Fibroblast of lung (primary cell): Measurements from ENCODE around the gene KRTAP5-3. TPM values are rescaled to one million over a fixed set of nuclear protein-coding genes. Genes with fewer than 3 reads are reported as not detected.

Experiments
- DNase-seq, 2 donors: peaks; one replicate each; pipeline versions ENCODE4 v3.0.0 to v3.0.0-alpha.2; 2010; ENCODE audit warnings: low read depth in 2 of 2
- H2AFZ ChIP-seq: 2 replicates; pipeline ENCODE4 v1.5.1; 2012; ENCODE audit warnings: low read length, control low read depth, inconsistent platforms
- H3K27ac ChIP-seq: 2 replicates; pipeline ENCODE4 v1.5.1; 2011; ENCODE audit warnings: low read length, control low read depth; ENCODE audit not compliant: insufficient read depth
- H3K27me3 ChIP-seq: 2 replicates; pipeline ENCODE4 v1.5.1; 2011; ENCODE audit warnings: mild to moderate bottlenecking, low read length; ENCODE audit not compliant: control insufficient read depth, insufficient read depth
- H3K36me3 ChIP-seq: 2 replicates; pipeline ENCODE4 v1.5.1; 2011; ENCODE audit warnings: low read length; ENCODE audit not compliant: control insufficient read depth, insufficient read depth
- H3K4me1 ChIP-seq: 2 replicates; pipeline ENCODE4 v1.5.1; 2011; ENCODE audit warnings: low read length; ENCODE audit not compliant: control insufficient read depth, insufficient read depth; ENCODE audit errors: extremely low read depth
- H3K4me2 ChIP-seq: 2 replicates; pipeline ENCODE4 v1.5.1; 2011; ENCODE audit warnings: low read length, control low read depth; ENCODE audit not compliant: insufficient read depth; ENCODE audit errors: extremely low read depth
- H3K4me3 ChIP-seq, 4 experiments: fragments of 200-600 bp in 1 of 4; sonication (generic) in 1 of 4; replicated peaks in 1 of 4; 2 replicates each; pipeline ENCODE4 v1.5.1; 2011 to 2016; ENCODE audit warnings: low read length in 4 of 4, low read depth in 3 of 4, mild to moderate bottlenecking in 3 of 4, control low read depth in 2 of 4, inconsistent platforms in 1 of 4, mixed read lengths in 1 of 4; ENCODE audit not compliant: insufficient read depth in 1 of 4; ENCODE audit errors: control extremely low read depth in 1 of 4
- H3K79me2 ChIP-seq: 2 replicates; pipeline ENCODE4 v1.5.1; 2012; ENCODE audit warnings: mild to moderate bottlenecking, low read length, inconsistent platforms; ENCODE audit not compliant: control insufficient read depth, insufficient read depth
- H3K9ac ChIP-seq: 2 replicates; pipeline ENCODE4 v1.5.1; 2011; ENCODE audit warnings: mild to moderate bottlenecking, low read length, control low read depth; ENCODE audit not compliant: insufficient read depth
- H3K9me3 ChIP-seq: 2 replicates; pipeline ENCODE4 v1.5.1; 2012; ENCODE audit warnings: low read depth, low read length; ENCODE audit not compliant: control insufficient read depth, insufficient read depth
- H4K20me1 ChIP-seq: 2 replicates; pipeline ENCODE4 v1.5.1; 2011; ENCODE audit warnings: low read length; ENCODE audit not compliant: control insufficient read depth, insufficient read depth; ENCODE audit errors: extremely low read depth
- EZH2 ChIP-seq: IDR thresholded peaks from 2 replicates; pipeline ENCODE4 v1.5.1; 2012; ENCODE audit warnings: low read length, control low read depth, mild to moderate bottlenecking; ENCODE audit errors: missing control alignments
- polyA plus RNA-seq, 2 donors: library from polyadenylated mRNA; depleted of rRNA in 1 of 2; stranded (reverse) in 1 of 2; unstranded in 1 of 2; fragments of >200 nt; gene quantifications; 2 replicates each; pipeline ENCODE4 v1.2.1, GENCODE V29; 2011 to 2012; ENCODE audit warnings: missing spikeins in 1 of 2
- total RNA-seq: library from RNA; depleted of rRNA; stranded (reverse); fragments of >200 nt; gene quantifications from 2 replicates; pipeline ENCODE4 v1.2.1, GENCODE V29; 2014
- TF ChIP-seq, protein P1 (sequence below), 2 donors: IDR thresholded peaks in 1 of 2; conservative IDR thresholded peaks in 1 of 2; 1 replicate in 1 of 2; 2 replicates in 1 of 2; pipeline ENCODE4 v1.5.1; 2011 to 2012; ENCODE audit warnings: low read length in 2 of 2, control low read depth in 1 of 2, inconsistent platforms in 1 of 2, low read depth in 1 of 2, mild to moderate bottlenecking in 1 of 2

KRTAP5-3 gene
- total and polyA plus RNA-seq, 2 donors (not counting 1 experiment from before 2014, with no cell fraction given) = not detected

DNA sequence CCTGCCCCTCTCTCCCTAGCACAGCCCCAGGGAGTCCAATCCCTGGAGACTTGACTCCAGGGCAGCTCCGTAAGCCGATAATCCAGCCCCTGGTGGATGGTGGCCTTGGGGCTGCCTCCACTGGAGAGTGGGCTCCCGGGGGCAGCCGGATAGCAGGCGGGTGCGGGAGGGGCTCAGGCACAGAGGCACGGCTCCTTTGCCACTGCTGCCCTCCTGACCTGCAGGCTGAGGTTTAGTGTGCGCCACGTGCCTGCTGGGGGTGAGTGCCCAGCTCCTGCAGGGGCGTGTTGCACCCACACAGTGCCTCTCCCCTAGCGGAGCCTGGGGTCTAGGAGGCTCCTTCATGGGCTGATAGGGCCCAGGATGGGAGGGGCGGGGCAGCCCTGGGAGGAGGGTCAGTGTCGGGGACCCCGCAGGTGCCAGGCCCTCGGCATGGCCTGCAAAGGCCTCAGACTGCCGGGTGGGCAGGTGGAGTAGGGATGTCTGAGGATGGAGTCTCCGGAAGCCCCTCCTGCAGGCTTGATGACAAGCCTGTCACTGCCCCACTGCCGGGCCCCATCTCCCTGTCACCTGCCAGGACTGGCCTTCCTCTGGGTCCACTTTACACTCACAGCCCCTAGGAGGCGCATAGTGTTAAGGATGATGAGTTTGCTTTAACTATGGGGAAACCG is 41.7 kb downstream of the KRTAP5-3 start:
- Histone ChIP-seq H3K79me2 (no peaks in the 10 kb centered on the region), H3K9ac (no peak overlapping the region), H3K9me3 (no peaks in the 10 kb centered on the region), H3K4me3 (no peak overlapping the region), H3K27me3 (peaks cover 12% of the 10 kb centered on the region), H3K27ac (no peak overlapping the region), H2AFZ (no peak overlapping the region), H3K4me2 (no peak overlapping the region), H3K36me3 (no peaks in the 10 kb centered on the region), H4K20me1 (no peaks in the 10 kb centered on the region), H3K4me1 (no peaks in the 10 kb centered on the region)
- no peak for DNase-seq
- TF ChIP-seq, protein P1, sequence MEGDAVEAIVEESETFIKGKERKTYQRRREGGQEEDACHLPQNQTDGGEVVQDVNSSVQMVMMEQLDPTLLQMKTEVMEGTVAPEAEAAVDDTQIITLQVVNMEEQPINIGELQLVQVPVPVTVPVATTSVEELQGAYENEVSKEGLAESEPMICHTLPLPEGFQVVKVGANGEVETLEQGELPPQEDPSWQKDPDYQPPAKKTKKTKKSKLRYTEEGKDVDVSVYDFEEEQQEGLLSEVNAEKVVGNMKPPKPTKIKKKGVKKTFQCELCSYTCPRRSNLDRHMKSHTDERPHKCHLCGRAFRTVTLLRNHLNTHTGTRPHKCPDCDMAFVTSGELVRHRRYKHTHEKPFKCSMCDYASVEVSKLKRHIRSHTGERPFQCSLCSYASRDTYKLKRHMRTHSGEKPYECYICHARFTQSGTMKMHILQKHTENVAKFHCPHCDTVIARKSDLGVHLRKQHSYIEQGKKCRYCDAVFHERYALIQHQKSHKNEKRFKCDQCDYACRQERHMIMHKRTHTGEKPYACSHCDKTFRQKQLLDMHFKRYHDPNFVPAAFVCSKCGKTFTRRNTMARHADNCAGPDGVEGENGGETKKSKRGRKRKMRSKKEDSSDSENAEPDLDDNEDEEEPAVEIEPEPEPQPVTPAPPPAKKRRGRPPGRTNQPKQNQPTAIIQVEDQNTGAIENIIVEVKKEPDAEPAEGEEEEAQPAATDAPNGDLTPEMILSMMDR (conservative IDR thresholded peaks at IDR 0.05 in 1 of 2, IDR thresholded peaks at IDR 0.05 in 1 of 2; ENCODE audit: low read depth in 1 of 2, low read length in 2 of 2) = peak in 1 of 2 donors; percentile 7
- no peak for TF ChIP-seq EZH2

DNA sequence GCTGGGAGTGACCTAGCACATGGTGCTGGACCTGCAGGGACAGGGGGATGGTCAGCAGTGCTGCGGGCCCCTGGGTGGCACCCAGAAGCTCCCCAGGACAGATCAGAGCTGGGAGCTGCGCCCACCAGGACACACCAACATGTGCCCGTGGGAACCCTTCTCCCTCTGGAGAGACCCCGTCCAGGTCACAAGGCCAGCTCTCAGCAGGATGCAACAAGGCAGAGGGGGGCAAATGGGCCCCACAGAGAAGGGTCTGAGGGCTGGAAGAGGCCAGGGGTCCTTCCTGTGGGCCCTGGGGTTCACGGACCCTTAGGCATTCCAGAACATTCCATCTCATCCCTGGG is 42.4 kb downstream of the KRTAP5-3 start:
- Histone ChIP-seq H3K27me3 (peaks cover 7% of the 10 kb centered on the region), H3K4me1 (no peaks in the 10 kb centered on the region), H3K79me2 (no peaks in the 10 kb centered on the region), H3K9me3 (no peaks in the 10 kb centered on the region), H3K4me3 (no peak overlapping the region), H3K4me2 (no peak overlapping the region), H3K36me3 (no peaks in the 10 kb centered on the region), H3K9ac (no peak overlapping the region), H4K20me1 (no peaks in the 10 kb centered on the region), H3K27ac (no peak overlapping the region), H2AFZ (no peak overlapping the region)
- DNase-seq = no peak
- TF ChIP-seq EZH2 = no peak
- TF ChIP-seq, protein P1 (conservative IDR thresholded peaks at IDR 0.05 in 1 of 2, IDR thresholded peaks at IDR 0.05 in 1 of 2; ENCODE audit: low read depth in 1 of 2, low read length in 2 of 2) = no peak

DNA sequence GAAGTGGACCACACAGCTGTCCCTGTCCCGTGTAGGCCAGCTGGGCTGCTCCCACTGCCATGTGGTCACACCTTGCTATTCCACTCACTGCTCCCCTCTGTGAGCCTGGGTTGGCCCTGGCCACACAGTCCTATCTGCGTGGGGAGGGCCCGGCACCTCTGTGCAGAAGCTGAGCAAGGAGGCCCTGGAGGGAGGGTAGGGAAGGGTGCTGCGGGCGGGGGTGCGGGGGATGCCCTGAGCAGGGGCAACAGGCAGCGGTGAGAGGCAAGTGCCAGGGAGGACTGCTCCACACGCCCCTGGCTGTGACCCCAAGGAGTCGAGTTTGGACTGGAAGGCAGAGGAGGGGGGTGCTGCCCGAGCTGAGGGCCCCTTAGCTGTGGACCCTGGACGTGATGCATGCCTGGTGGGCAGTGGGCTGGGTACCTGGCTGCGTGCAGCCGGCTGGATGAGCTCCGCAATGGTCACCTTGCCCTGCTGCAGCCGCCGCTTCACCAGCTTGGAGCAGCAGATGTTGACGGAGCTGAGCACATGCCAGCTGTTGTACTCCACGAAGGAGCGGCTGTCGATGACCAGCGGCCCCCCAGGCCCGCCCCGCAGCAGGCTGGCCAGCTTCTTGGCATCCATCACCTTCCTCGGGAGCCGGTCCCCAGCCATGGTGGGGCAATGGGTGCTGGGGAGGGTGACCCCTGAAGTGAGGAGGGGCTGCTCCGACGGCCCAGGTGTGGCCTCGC is 42.9 kb downstream of the KRTAP5-3 start:
- Histone ChIP-seq H2AFZ (no peak overlapping the region), H3K4me3 (no peak overlapping the region), H3K9ac (no peak overlapping the region), H3K4me1 (no peaks in the 10 kb centered on the region), H4K20me1 (no peaks in the 10 kb centered on the region), H3K27ac (no peak overlapping the region), H3K9me3 (no peaks in the 10 kb centered on the region), H3K79me2 (no peaks in the 10 kb centered on the region), H3K36me3 (no peaks in the 10 kb centered on the region), H3K4me2 (no peak overlapping the region), H3K27me3 (peaks cover 3% of the 10 kb centered on the region)
- TF ChIP-seq, protein P1 (conservative IDR thresholded peaks at IDR 0.05 in 1 of 2, IDR thresholded peaks at IDR 0.05 in 1 of 2; ENCODE audit: low read depth in 1 of 2, low read length in 2 of 2) = no peak
- no peak for TF ChIP-seq EZH2
- no peak for DNase-seq
